CD4-positive, alpha-beta T cell treated with Interleukin-4 for 4 hours (primary cell): ENCODE measurements around the gene AP5M1.
"Not testable (repeated sequence)": the region's sequence is repeated elsewhere in the genome, so short reads cannot be mapped to it uniquely, and the experiment has no call there.

Source experiments
- DNase-seq: peaks from one replicate; pipeline ENCODE4 v3.0.0-alpha.2; 2020

Gene AP5M1

GRCh38 chr14:57291692-57292647 lies 23.2 kb downstream of the AP5M1 start:
- no peak for DNase-seq

DNA sequence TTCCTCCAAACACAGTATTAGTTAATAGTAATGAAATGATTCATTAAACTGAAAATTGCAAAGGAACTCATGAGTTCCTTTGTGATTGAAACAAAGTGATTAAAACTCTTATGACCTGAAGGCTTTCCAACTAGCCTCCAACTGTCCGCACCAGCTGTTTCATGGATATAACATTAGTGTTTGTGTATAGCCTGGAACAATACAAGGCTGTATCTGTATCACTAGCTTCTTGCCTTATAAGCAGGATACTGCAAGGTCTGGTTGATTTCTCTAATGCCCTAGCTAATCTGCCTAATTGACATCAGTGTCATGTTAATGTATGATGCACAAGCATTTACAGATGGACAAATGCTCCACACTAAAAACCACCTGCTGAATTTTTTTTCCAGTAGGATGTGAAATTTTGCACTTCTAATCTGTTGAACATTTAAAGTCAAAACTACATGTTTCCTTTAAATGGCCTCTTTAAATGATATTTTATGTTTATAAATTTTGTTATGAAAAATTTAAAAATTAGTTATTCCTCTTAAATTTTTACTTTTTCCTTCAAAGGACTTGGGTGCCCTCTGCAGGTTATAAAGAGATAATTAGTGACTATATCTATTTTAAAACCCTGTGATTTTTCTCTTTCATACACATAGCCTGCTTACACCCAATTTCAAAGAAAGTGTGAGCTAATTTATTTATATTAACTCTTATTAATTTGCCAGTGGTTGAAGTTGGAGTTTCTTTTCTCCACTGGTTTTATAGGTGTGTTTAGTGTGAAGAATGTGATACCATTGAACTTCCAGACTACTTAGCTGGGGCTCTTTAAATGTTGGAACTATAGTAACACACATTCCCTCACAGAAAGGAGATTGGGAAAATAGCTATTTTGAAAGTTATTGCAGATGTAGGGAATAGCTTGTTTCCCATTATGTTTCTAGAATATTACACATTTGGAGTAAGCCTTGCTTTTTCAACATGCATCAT lies 25.4 kb downstream of the AP5M1 start:
- DNase-seq = no peak

DNA sequence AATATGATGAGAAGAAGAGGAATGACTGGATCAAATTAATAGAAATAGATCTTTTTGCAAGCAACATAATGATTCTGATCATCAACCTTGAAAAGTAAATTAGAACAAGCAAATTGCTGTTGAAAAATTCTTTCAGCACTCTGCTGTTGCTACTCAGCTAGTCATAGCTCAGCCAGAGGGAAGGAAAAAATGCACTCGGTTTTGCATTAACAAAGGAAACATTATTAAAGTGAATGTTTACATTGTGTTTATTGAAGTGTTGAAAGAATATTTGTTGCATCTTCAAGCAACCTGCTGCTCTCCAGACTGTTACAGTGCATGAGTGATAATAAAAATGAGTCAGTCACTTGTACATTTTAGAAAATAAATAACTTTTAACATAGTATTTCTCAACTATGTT lies 26.5 kb downstream of the AP5M1 start:
- no peak for DNase-seq

- DNase-seq = no peak
These were observed 29.1 kb downstream of the AP5M1 start for GRCh38 chr14:57297852-57298251.

GRCh38 chr14:57299511-57299910 lies 30.7 kb downstream of the AP5M1 start:
- DNase-seq = no peak

- DNase-seq = no peak
These were observed 34.1 kb downstream of the AP5M1 start for GRCh38 chr14:57302883-57303282.

DNA sequence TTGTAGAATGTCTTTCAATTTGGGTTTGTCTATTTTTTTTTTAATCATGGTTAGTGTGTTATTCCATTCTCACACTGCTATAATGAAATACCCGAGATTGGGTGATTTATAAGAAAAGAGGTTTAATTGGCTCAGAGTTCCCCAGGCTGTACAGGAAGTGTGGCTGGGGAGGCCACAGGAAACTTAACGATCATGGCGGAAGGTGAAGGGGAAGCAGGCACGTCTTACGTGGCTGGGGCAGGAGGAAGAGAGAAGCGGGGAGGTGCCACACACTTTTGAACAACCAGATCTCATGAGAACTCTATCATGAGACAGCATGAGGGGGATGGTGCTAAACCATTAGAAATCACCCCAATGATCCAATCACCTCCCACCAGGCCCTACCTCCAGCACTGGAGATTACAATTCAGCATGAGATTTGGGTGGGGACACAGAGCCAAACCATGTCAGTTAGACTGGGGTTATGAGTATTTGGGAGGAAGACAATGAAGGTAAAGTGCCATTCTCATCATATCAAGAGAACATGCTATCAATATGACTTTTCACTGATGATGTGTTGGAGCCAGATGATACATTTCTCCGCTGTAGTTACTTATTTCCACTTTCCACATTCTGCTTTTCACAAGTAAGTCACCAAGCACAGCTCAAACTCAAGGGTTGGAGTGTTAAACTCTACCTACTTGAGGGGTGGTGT lies 45.8 kb downstream of the AP5M1 start:
- DNase-seq = no peak

DNA sequence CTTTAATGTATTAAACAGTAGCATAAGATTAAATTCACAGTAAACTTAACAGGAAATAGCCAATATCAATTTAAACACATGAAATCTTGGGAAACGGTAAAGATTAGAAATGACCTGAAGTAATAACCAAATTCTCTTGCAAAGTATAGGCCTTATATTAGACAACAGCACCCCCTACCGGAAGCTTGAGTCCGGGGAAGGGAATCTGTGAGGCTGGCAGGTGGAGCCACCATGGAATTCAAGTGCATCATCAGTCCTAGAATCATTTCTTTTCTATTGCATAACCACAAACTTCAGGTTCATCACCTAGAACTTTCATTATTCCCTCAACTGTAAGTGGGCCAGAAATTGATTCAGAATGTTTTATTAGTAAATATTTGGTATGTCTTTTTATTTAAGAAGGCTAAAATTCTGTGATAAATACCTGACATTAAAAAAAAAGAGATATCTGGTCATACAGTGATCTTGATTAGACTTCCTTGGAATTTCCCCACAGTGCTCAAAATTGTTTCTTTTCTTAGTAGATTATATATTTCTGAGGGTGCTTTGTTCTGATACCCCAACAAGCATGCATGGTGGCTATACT lies 48.6 kb downstream of the AP5M1 start:
- peak; percentile 75 for DNase-seq

DNA sequence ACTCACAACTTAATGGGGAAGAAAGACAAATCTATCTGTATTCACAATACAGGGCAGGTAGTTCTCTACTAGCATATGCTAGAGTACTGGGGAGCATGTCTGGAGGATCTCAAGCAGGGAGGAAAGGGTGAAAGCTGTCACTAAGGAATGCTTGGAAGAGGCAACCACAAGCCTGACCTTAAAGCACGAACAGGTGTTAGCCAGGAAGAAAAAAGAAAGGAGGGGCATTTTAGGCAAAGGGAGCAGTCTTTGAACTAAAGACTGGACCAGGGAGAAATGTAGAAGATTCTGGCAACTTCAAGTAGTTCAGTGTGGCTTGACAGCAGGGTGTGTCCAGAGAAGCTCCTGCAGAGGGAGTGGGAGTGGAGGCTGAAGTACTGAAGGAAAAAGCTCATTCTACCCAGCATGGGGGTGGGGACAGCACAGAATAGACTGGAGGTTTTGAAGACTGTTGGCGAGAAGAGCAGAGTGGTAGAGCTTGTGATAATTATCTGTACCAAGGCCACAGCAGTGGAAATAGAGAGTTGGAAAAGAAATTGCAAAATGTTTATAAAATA lies 50.9 kb downstream of the AP5M1 start:
- no peak for DNase-seq

DNA sequence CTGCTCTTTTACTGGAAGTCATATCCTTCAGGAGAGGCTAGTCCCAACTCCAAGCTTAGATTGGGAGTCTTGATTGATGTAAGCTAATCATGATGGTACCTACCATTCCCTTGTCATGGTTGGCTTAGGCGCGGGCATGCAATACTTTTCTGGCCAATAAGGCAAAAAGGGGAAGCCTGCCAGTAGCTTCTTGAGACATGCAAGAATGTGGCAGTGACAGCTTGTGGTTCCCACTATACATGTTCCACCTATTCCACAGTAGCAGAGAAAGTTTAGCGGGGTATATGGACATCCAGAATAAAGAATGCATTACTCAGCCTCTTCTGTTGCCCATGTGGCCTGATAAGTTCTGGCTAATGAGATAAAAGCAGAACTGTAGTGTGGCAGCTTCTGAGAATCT lies 55.0 kb downstream of the AP5M1 start:
- no peak for DNase-seq

- DNase-seq = no peak
These were observed 57.5 kb downstream of the AP5M1 start for GRCh38 chr14:57326253-57326652.

GRCh38 chr14:57329833-57330232 lies 61.1 kb downstream of the AP5M1 start:
- no peak for DNase-seq

- not testable (repeated sequence) for DNase-seq
These were observed 63.7 kb downstream of the AP5M1 start for GRCh38 chr14:57332475-57332874.

- not testable (repeated sequence) for DNase-seq
These were observed 65.0 kb downstream of the AP5M1 start for GRCh38 chr14:57333726-57334125.

DNA sequence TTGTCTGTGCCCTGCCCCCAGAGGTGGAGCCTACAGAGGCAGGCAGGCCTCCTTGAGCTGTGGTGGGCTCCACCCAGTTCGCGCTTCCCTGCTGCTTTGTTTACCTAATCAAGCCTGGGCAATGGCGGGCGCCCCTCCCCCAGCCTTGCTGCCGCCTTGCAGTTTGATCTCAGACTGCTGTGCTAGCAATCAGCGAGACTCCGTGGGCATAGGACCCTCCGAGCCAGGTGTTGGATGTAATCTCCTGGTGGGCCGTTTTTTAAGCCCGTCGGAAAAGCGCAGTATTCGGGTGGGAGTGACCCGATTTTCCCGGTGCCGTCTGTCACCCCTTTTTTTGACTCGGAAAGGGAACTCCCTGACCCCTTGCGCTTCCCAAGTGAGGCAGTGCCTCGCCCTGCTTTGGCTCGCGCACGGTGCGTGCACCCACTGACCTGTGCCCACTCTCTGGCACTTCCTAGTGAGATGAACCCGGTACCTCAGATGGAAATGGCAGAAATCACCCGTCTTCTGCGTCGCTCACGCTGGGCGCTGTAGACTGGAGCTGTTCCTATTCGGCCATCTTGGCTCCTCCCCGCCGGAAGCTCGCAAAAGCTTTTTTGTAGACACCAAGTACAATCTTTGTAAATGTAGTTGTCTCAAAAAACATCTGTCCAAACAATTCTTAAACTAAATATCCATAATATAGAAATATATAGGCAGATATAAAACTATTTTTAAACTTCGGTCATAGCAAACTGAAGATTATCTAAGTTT lies 75.0 kb downstream of the AP5M1 start:
- not testable (repeated sequence) for DNase-seq

GRCh38 chr14:57345106-57345505 lies 76.3 kb downstream of the AP5M1 start:
- DNase-seq = no peak

DNA sequence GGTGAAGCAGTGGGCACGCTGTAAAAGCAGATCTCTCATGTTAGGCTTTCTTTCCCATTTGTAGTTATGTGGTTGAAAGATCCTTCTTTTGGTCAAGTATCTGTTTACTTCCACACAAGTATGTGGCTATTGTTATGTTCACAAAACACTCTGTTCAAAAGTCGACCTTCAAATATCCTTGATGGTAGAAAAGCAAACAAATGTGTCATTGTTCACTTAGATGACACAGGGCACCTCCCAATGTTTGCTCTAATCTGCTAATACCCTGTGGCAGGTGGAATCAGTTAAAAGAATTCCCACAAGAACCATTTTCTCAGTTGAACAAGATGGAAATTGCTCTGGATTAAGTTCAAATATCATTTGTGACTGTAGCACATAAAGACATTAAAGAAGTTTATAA lies 78.0 kb downstream of the AP5M1 start:
- no peak for DNase-seq
